Endothelial cell of umbilical vein (primary cell): ENCODE data around the gene PRCC. TPM values are rescaled to one million over a fixed set of nuclear protein-coding genes. Genes with fewer than 3 reads are reported as not detected.
A peak's percentile ranks its signal among the peaks of the same experiment; 100 is the strongest.

ENCODE experiments used
- BruUV-seq: library from RNA; stranded (reverse); fragments of 400-500 nt; replicated peaks from 2 replicates; lab custom pipeline; 2021; lab: Mats Ljungman, UMichigan
- CTCF ChIA-PET: fragments of 300-600, 350-600 bp; sonication (Branson Sonifier 250); formaldehyde crosslinking; loops from one replicate; lab custom pipeline; 2021; ENCODE audit warnings: antibody characterized with exemption, inconsistent platforms; lab: Charles Lee
- POLR2A ChIA-PET: fragments of 300-600, 350-600 bp; sonication (Branson Sonifier 250); formaldehyde crosslinking; loops from one replicate; lab custom pipeline; 2021; ENCODE audit warnings: antibody characterized with exemption, inconsistent platforms; lab: Charles Lee
- DNase-seq: peaks from one replicate; pipeline ENCODE4 v3.0.0-alpha.2; 2011; ENCODE audit warnings: low read depth, low spot score
- FAIRE-seq: peaks from 2 replicates; lab custom pipeline; 2011; peaks lifted over from hg19 to GRCh38; lab: Jason Lieb, UNC
- H2AFZ ChIP-seq: 2 replicates; pipeline ENCODE4 v1.6.0; 2012; ENCODE audit warnings: low read depth, low read length, control low read depth, inconsistent platforms
- H3K27ac ChIP-seq: 2 replicates; pipeline ENCODE4 v1.5.1; 2011; ENCODE audit warnings: low read depth, mild to moderate bottlenecking, control low read depth, low read length, moderate library complexity; ENCODE audit not compliant: insufficient read depth
- H3K27me3 ChIP-seq, 2 experiments: 2 replicates each; pipeline versions ENCODE4 v1.6.0 to v1.6.1; 2011; ENCODE audit warnings: low read length in 2 of 2, mixed read lengths in 1 of 2; ENCODE audit not compliant: control insufficient read depth in 2 of 2, insufficient read depth in 2 of 2
- H3K36me3 ChIP-seq, 2 experiments: 2 replicates in 1 of 2; 3 replicates in 1 of 2; pipeline ENCODE4 v1.5.1; 2011; ENCODE audit warnings: low read length in 2 of 2, mild to moderate bottlenecking in 1 of 2, moderate library complexity in 1 of 2; ENCODE audit not compliant: control insufficient read depth in 2 of 2, insufficient read depth in 2 of 2; ENCODE audit errors: extremely low read depth in 1 of 2
- H3K4me1 ChIP-seq: 3 replicates; pipeline ENCODE4 v1.5.1; 2011; ENCODE audit warnings: mild to moderate bottlenecking, low read length; ENCODE audit not compliant: control insufficient read depth, insufficient read depth; ENCODE audit errors: extremely low read depth
- H3K4me2 ChIP-seq: 2 replicates; pipeline ENCODE4 v1.6.1; 2011; ENCODE audit warnings: low read length, control low read depth, mixed read lengths; ENCODE audit not compliant: insufficient read depth
- H3K4me3 ChIP-seq, 3 experiments: fragments of 200-600 bp in 1 of 3; sonication (generic), shearing (Covaris generic) in 1 of 3; replicated peaks in 1 of 3; 2 replicates each; pipeline ENCODE4 v1.5.1; 2011 to 2016; ENCODE audit warnings: control low read depth in 3 of 3, low read length in 3 of 3, mild to moderate bottlenecking in 2 of 3, inconsistent platforms in 1 of 3, low read depth in 1 of 3, moderate library complexity in 1 of 3; ENCODE audit not compliant: insufficient read depth in 1 of 3
- H3K79me2 ChIP-seq: 2 replicates; pipeline ENCODE4 v1.6.0; 2012; ENCODE audit warnings: low read length, inconsistent platforms; ENCODE audit not compliant: control insufficient read depth, insufficient read depth
- H3K9ac ChIP-seq: replicated peaks from 2 replicates; pipeline ENCODE3; 2011; ENCODE audit warnings: low read length, control low read depth; ENCODE audit not compliant: insufficient read depth; ENCODE audit errors: extremely low read depth
- H3K9me1 ChIP-seq: replicated peaks from 3 replicates; pipeline ENCODE4 v1.6.0; 2011; ENCODE audit warnings: mild to moderate bottlenecking, low read length; ENCODE audit not compliant: control insufficient read depth, insufficient read depth; ENCODE audit errors: extremely low read depth
- H3K9me3 ChIP-seq: replicated peaks from 2 replicates; pipeline ENCODE4 v1.5.1; 2012; ENCODE audit warnings: low read length, inconsistent platforms; ENCODE audit not compliant: control insufficient read depth, insufficient read depth
- H4K20me1 ChIP-seq: replicated peaks from 2 replicates; pipeline ENCODE3; 2011; ENCODE audit warnings: mild to moderate bottlenecking, low read length; ENCODE audit not compliant: control insufficient read depth, insufficient read depth; ENCODE audit errors: extremely low read depth
- FOS ChIP-seq: IDR thresholded peaks from 2 replicates; pipeline ENCODE4 v1.6.1; 2011; ENCODE audit warnings: mild to moderate bottlenecking, low read length, moderate library complexity, borderline replicate concordance; ENCODE audit not compliant: insufficient read depth
- GATA2 ChIP-seq: IDR thresholded peaks from 2 replicates; pipeline ENCODE4 v1.7.0; 2011; ENCODE audit warnings: low read depth, mild to moderate bottlenecking, moderate library complexity, mixed read lengths, low read length; ENCODE audit not compliant: insufficient read length, insufficient read depth
- JUN ChIP-seq: IDR thresholded peaks from 2 replicates; pipeline ENCODE4 v1.6.1; 2011; ENCODE audit warnings: borderline replicate concordance, low read depth; ENCODE audit not compliant: insufficient read length, insufficient read depth
- POLR2A ChIP-seq: IDR thresholded peaks from 2 replicates; pipeline ENCODE4 v1.6.1; 2012; ENCODE audit warnings: low read depth, mild to moderate bottlenecking, control low read depth, low read length
- POLR2AphosphoS5 ChIP-seq: IDR thresholded peaks from 2 replicates; pipeline ENCODE4 v1.6.1; 2012; ENCODE audit warnings: low read depth, mild to moderate bottlenecking, control low read depth, low read length, moderate library complexity; ENCODE audit not compliant: insufficient read depth
- dilution Hi-C: fragments of 300-500 bp; cut with MboI; formaldehyde crosslinking; loops from one replicate; pipeline ENCODE4 v1.15.0; 2019; ENCODE audit warnings: low sequenced_read_pairs; ENCODE audit not compliant: extremely low pct_ligation_motif_present
- intact Hi-C: fragments of 100-400 bp; cut with micrococcal nuclease; formaldehyde crosslinking; loops from one replicate; pipeline ENCODE4 v1.10.0; 2022
- polyA plus RNA-seq, 4 experiments: library from polyadenylated mRNA; depleted of rRNA in 3 of 4; stranded (reverse) in 3 of 4; unstranded in 1 of 4; fragments of >200 nt; gene quantifications; 2 replicates each; pipeline versions ENCODE4 v1.2.1 to v1.2.3, GENCODE V29; 2011 to 2012; ENCODE audit warnings: missing spikeins in 1 of 4
- total RNA-seq: library from RNA; stranded (reverse); gene quantifications from 2 replicates; pipeline ENCODE4 v1.2.3, GENCODE V29; 2021
- TF ChIP-seq, protein P1 (sequence below): IDR thresholded peaks from 2 replicates; pipeline ENCODE4 v1.6.1; 2011; ENCODE audit not compliant: insufficient read depth, insufficient read length

PRCC gene
- total and polyA plus RNA-seq, 2 donors (not counting 3 experiments of a cell fraction or from before 2014, with no cell fraction given), result 71.5 to 77.4 TPM

GRCh38 chr1:156781585-156782186, 14.4 kb downstream of the PRCC start:
- DNase-seq, result no peak
- BruUV-seq, result no TSS peak
- no peak overlapping the region for H2AFZ ChIP-seq
- POLR2A ChIA-PET, result interaction anchor here (0.6 kb wide), 1 partner anchor 46 kb away, joined by 4 read pairs; no protein-coding TSS in a partner anchor
- H3K9me3 ChIP-seq, result no peaks in the 10 kb centered on the region
- no peak overlapping the region for H3K27ac ChIP-seq
- H3K9me1 ChIP-seq, result no peaks in the 10 kb centered on the region
- intact Hi-C loops (no loop called here), dilution Hi-C loops (no loop called here)
- CTCF ChIA-PET, result interaction anchor here (0.9 to 1.9 kb wide), 11 partner anchors 10 to 146 kb away, joined by 3 to 16 read pairs (median 5); partner anchors contain the start of genes METTL25B, NTRK1 and PRCC
- no peak for TF ChIP-seq POLR2AphosphoS5
- TF ChIP-seq GATA2, result no peak
- TF ChIP-seq, protein P1, sequence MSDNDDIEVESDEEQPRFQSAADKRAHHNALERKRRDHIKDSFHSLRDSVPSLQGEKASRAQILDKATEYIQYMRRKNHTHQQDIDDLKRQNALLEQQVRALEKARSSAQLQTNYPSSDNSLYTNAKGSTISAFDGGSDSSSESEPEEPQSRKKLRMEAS, result no peak
- TF ChIP-seq JUN, result no peak
- peak; percentile 21 for TF ChIP-seq FOS
- no peak overlapping the region for H3K4me2 ChIP-seq
- peaks cover 11% of the 10 kb centered on the region for H3K4me1 ChIP-seq
- peaks cover 3% of the 10 kb centered on the region for H4K20me1 ChIP-seq
- no peak for FAIRE-seq
- H3K9ac ChIP-seq, result no peak overlapping the region
- no peaks in the 10 kb centered on the region for H3K27me3 ChIP-seq
- peaks cover 2 to 10% of the 10 kb centered on the region in 2 experiments for H3K36me3 ChIP-seq
- H3K79me2 ChIP-seq, result peaks cover 60% of the 10 kb centered on the region
- no peak overlapping the region for H3K4me3 ChIP-seq

GRCh38 chr1:156785458-156785857, 18.1 kb downstream of the PRCC start:
- peaks cover 30% of the 10 kb centered on the region for H3K79me2 ChIP-seq
- FAIRE-seq, result no peak

More at GRCh38 chr1:156785458-156785857, 18.1 kb downstream of the PRCC start:
- TF ChIP-seq POLR2A, result no peak
- TF ChIP-seq, protein P1, result no peak
- Histone ChIP-seq H3K36me3 (peaks cover 4 to 16% of the 10 kb centered on the region in 2 experiments), H4K20me1 (peaks cover 3% of the 10 kb centered on the region), H3K9ac (no peak overlapping the region), H3K9me3 (no peaks in the 10 kb centered on the region), H3K27me3 (no peaks in the 10 kb centered on the region), H3K4me2 (no peak overlapping the region), H3K27ac (no peak overlapping the region), H2AFZ (no peak overlapping the region), H3K4me3 (no peak overlapping the region), H3K4me1 (peaks cover 8% of the 10 kb centered on the region), H3K9me1 (no peaks in the 10 kb centered on the region)
- no TSS peak for BruUV-seq
- ChIA-PET CTCF (interaction anchor here (1.0 to 3.5 kb wide), 6 partner anchors 23 to 96 kb away, joined by 3 to 18 read pairs (median 4); partner anchors contain the start of genes ISG20L2, METTL25B and NTRK1), POLR2A (no interaction called here)
- intact Hi-C loops, result no loop called here
- no peak for DNase-seq
- dilution Hi-C loops, result no loop called here
